Stimulated activated naive CD8-positive, alpha-beta T cell treated with anti-CD3 and anti-CD28 coated beads, Interleukin-15, amount 100 ng/mL, for 72 hours (primary cell): ENCODE data around the gene CTH.
"Not testable (repeated sequence)": the region's sequence is repeated elsewhere in the genome, so short reads cannot be mapped to it uniquely, and the experiment has no call there.

ENCODE experiments used
- ATAC-seq: fragments of 150-1000 bp; cut with Tn5 transposase; 2 replicates; pipeline ENCODE4 v1.10.0; 2021; ENCODE audit warnings: mild to moderate bottlenecking, moderate library complexity
- DNase-seq, 2 donors: peaks; one replicate each; pipeline ENCODE4 v3.0.0; 2021 to 2022
- H3K27ac Mint-ChIP-seq, 2 donors: one replicate each; pipeline ENCODE4 v1.8.0; 2022; ENCODE audit warnings: mild to moderate bottlenecking in 2 of 2, mixed read lengths in 2 of 2, moderate library complexity in 2 of 2
- H3K27me3 Mint-ChIP-seq: one replicate; pipeline ENCODE4 v1.8.0; 2022; ENCODE audit warnings: mixed read lengths
- H3K4me1 Mint-ChIP-seq: one replicate; pipeline ENCODE4 v1.8.0; 2022; ENCODE audit warnings: mild to moderate bottlenecking, mixed read lengths
- H3K4me3 Mint-ChIP-seq, 2 donors: one replicate each; pipeline ENCODE4 v1.8.0; 2022; ENCODE audit warnings: mild to moderate bottlenecking in 2 of 2, mixed read lengths in 2 of 2, moderate library complexity in 1 of 2
- H3K9me3 Mint-ChIP-seq, 2 donors: one replicate each; pipeline ENCODE4 v1.8.0; 2022; ENCODE audit warnings: mixed read lengths in 2 of 2

CTH gene

GRCh38 chr1:70429757-70430156 is 18.7 kb downstream of the CTH start:
- H3K4me1 Mint-ChIP-seq = no peaks in the 10 kb centered on the region
- no peaks in the 10 kb centered on the region for H3K9me3 Mint-ChIP-seq
- no peak for DNase-seq
- no peak for ATAC-seq
- no peak overlapping the region for H3K27ac Mint-ChIP-seq
- no peak overlapping the region for H3K4me3 Mint-ChIP-seq
- H3K27me3 Mint-ChIP-seq = no peaks in the 10 kb centered on the region

GRCh38 chr1:70431317-70431716 is 20.2 kb downstream of the CTH start:
- no peaks in the 10 kb centered on the region for H3K4me1 Mint-ChIP-seq
- DNase-seq = no peak
- no peak overlapping the region for H3K4me3 Mint-ChIP-seq
- no peaks in the 10 kb centered on the region for H3K9me3 Mint-ChIP-seq
- H3K27me3 Mint-ChIP-seq = no peaks in the 10 kb centered on the region
- no peak overlapping the region for H3K27ac Mint-ChIP-seq
- no peak for ATAC-seq

GRCh38 chr1:70431874-70432273 is 20.8 kb downstream of the CTH start:
- Mint-ChIP-seq H3K9me3 (no peaks in the 10 kb centered on the region), H3K27ac (no peak overlapping the region), H3K4me1 (no peaks in the 10 kb centered on the region), H3K27me3 (no peaks in the 10 kb centered on the region), H3K4me3 (no peak overlapping the region)
- ATAC-seq (no peak), DNase-seq (no peak)

GRCh38 chr1:70434253-70434859 is 23.3 kb downstream of the CTH start:
- H3K27me3 Mint-ChIP-seq = no peaks in the 10 kb centered on the region

GRCh38 chr1:70436622-70437251 is 25.7 kb downstream of the CTH start:
- H3K4me3 Mint-ChIP-seq = no peak overlapping the region
- no peak for ATAC-seq
- H3K4me1 Mint-ChIP-seq = no peaks in the 10 kb centered on the region
- no peaks in the 10 kb centered on the region for H3K9me3 Mint-ChIP-seq
- no peak overlapping the region for H3K27ac Mint-ChIP-seq
- H3K27me3 Mint-ChIP-seq = no peaks in the 10 kb centered on the region
- DNase-seq = no peak

More at GRCh38 chr1:70434253-70434859, 23.3 kb downstream of the CTH start:
- no peak for DNase-seq
- Mint-ChIP-seq H3K27ac (no peak overlapping the region), H3K9me3 (no peaks in the 10 kb centered on the region), H3K4me1 (no peaks in the 10 kb centered on the region), H3K4me3 (no peak overlapping the region)
- no peak for ATAC-seq

GRCh38 chr1:70438529-70438928 is 27.5 kb downstream of the CTH start:
- no peak overlapping the region for H3K27ac Mint-ChIP-seq
- H3K4me3 Mint-ChIP-seq = no peak overlapping the region
- no peaks in the 10 kb centered on the region for H3K4me1 Mint-ChIP-seq
- no peak for ATAC-seq
- no peak for DNase-seq
- H3K9me3 Mint-ChIP-seq = no peaks in the 10 kb centered on the region
- H3K27me3 Mint-ChIP-seq = no peaks in the 10 kb centered on the region

GRCh38 chr1:70440642-70441391 is 29.7 kb downstream of the CTH start:
- Mint-ChIP-seq H3K27me3 (no peaks in the 10 kb centered on the region), H3K9me3 (no peaks in the 10 kb centered on the region), H3K4me1 (no peaks in the 10 kb centered on the region), H3K27ac (peak overlapping the region in 1 of 2 donors; percentile 53), H3K4me3 (no peak overlapping the region)
- DNase-seq (no peak), ATAC-seq (no peak)

- H3K4me1 Mint-ChIP-seq = no peaks in the 10 kb centered on the region
- DNase-seq = no peak
- no peak for ATAC-seq
- H3K4me3 Mint-ChIP-seq = no peak overlapping the region
- H3K27ac Mint-ChIP-seq = no peak overlapping the region
- H3K9me3 Mint-ChIP-seq = no peaks in the 10 kb centered on the region
- H3K27me3 Mint-ChIP-seq = no peaks in the 10 kb centered on the region
Measured at GRCh38 chr1:70441392-70442035, 30.4 kb downstream of the CTH start.

GRCh38 chr1:70442490-70442889 is 31.4 kb downstream of the CTH start:
- Mint-ChIP-seq H3K9me3 (no peaks in the 10 kb centered on the region), H3K4me1 (no peaks in the 10 kb centered on the region), H3K4me3 (no peak overlapping the region), H3K27ac (no peak overlapping the region), H3K27me3 (no peaks in the 10 kb centered on the region)
- no peak for DNase-seq
- ATAC-seq = no peak

GRCh38 chr1:70443739-70444138 is 32.7 kb downstream of the CTH start:
- H3K9me3 Mint-ChIP-seq = no peaks in the 10 kb centered on the region
- peak overlapping the region in 1 of 2 donors; percentile 59 for H3K27ac Mint-ChIP-seq
- ATAC-seq (no peak), DNase-seq (no peak)
- no peak overlapping the region for H3K4me3 Mint-ChIP-seq
- no peaks in the 10 kb centered on the region for H3K27me3 Mint-ChIP-seq
- H3K4me1 Mint-ChIP-seq = no peaks in the 10 kb centered on the region

GRCh38 chr1:70449049-70449448 is 38.0 kb downstream of the CTH start:
- H3K9me3 Mint-ChIP-seq = no peaks in the 10 kb centered on the region

GRCh38 chr1:70452164-70452939 is 41.3 kb downstream of the CTH start:
- H3K4me1 Mint-ChIP-seq, DNase-seq, H3K27ac Mint-ChIP-seq, H3K27me3 Mint-ChIP-seq, H3K4me3 Mint-ChIP-seq, H3K9me3 Mint-ChIP-seq: not testable (repeated sequence)
- ATAC-seq = peak; percentile 15

More at GRCh38 chr1:70449049-70449448, 38.0 kb downstream of the CTH start:
- Mint-ChIP-seq H3K27me3 (no peaks in the 10 kb centered on the region), H3K27ac (no peak overlapping the region), H3K4me3 (no peak overlapping the region), H3K4me1 (peaks cover 5% of the 10 kb centered on the region)
- ATAC-seq = no peak
- DNase-seq = no peak

- H3K4me3 Mint-ChIP-seq = no peak overlapping the region
Measured at GRCh38 chr1:70455291-70455690, 44.2 kb downstream of the CTH start.

GRCh38 chr1:70458131-70458530 is 47.1 kb downstream of the CTH start:
- H3K27ac Mint-ChIP-seq = no peak overlapping the region
- no peaks in the 10 kb centered on the region for H3K27me3 Mint-ChIP-seq
- no peak overlapping the region for H3K4me3 Mint-ChIP-seq
- DNase-seq = no peak
- peaks cover 0 to 4% of the 10 kb centered on the region in 2 donors for H3K9me3 Mint-ChIP-seq
- ATAC-seq = no peak
- H3K4me1 Mint-ChIP-seq = no peaks in the 10 kb centered on the region

More at GRCh38 chr1:70455291-70455690, 44.2 kb downstream of the CTH start:
- Mint-ChIP-seq H3K27me3 (no peaks in the 10 kb centered on the region), H3K4me1 (peaks cover 5% of the 10 kb centered on the region), H3K27ac (no peak overlapping the region), H3K9me3 (peaks cover 0 to 4% of the 10 kb centered on the region in 2 donors)
- no peak for ATAC-seq
- no peak for DNase-seq

- Mint-ChIP-seq H3K9me3 (peaks cover 0 to 8% of the 10 kb centered on the region in 2 donors), H3K27ac (no peak overlapping the region), H3K4me3 (no peak overlapping the region), H3K27me3 (no peaks in the 10 kb centered on the region), H3K4me1 (no peaks in the 10 kb centered on the region)
- DNase-seq (no peak), ATAC-seq (no peak)
Measured at GRCh38 chr1:70459496-70460225, 48.6 kb downstream of the CTH start.
